Stimulated activated CD4-positive, alpha-beta T cell treated with anti-CD3 and anti-CD28 coated beads, Interleukin-1b, Interleukin-23, amount 100 ng/mL, for 48 hours (primary cell): ENCODE measurements around the gene KRTAP6-2.

Source experiments
- DNase-seq: peaks from one replicate; pipeline ENCODE4 v3.0.0-alpha.2; 2020

The KRTAP6-2 gene, protein sequence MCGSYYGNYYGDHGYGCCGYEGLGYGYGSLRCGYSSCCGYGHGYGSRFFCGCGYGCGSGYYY

DNA sequence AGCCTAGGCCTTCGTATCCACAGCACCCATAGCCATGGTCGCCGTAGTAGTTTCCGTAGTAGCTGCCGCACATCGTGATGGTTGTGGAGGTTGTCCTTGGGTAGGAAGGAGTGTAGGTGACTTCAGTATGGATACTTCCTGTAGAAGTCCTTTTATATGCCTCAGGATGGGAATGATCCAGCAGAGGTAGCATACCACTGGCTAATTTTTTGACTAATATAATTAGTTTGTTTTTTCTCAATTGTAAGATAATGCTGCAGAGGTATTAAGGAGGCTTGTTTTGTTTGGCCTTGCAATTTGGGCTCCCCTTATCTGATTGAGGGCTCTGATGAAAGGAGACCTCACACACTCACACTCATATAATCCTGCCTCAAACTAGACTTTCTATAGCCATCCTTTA, at the start of gene KRTAP6-2:
Gene KRTAP6-2 (minus strand): TSS at position 101 of the 400 bp plus-strand sequence. CDS start 28 bp downstream, at position 73.
- no peak for DNase-seq

DNA sequence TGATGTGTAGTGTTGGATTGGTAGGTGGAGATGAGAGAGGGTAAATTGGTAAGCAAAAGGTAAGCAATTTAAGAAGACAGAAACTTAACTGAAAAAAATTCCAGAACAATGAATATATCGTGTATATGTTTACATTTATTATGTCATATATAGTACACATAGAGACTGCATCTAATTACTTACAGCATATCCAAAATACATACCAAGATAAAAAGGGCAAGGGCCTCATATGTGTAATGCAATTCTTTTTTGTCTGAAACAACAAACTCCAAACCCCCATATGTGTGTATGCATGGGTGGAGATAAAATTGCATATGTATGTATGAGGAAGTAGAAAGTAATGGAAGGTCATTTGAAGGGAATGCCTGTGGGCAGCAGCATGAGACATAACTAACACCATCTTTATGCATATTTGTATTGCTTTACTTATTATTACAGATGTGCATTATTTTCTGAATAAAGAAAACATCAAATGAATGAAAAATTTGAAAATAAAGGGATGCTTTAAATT, 48.3 kb upstream of the KRTAP6-2 start:
- DNase-seq, result no peak

DNA sequence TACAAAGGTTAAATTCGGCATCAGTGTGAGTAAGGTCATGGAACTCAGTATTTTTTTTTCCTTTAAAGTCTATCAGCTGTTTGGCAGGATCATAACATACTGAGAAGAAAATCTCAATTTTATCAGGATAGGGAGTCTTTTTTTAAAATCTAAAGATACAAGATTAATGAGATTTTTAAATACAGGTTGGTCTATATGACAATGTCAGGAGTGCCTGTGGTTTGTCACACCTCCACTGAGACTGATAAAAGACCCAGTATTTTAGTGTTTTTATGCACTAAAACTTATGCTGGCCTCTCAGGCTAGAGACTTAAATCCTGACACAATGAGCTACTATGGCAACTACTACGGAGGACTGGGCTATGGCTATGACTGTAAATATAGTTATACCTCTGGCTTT, 43.9 kb upstream of the KRTAP6-2 start, which contains the start of gene KRTAP20-3:
Gene KRTAP20-3 (plus strand): TSS at position 301 of the 400 bp plus-strand sequence.
- no peak for DNase-seq

DNA sequence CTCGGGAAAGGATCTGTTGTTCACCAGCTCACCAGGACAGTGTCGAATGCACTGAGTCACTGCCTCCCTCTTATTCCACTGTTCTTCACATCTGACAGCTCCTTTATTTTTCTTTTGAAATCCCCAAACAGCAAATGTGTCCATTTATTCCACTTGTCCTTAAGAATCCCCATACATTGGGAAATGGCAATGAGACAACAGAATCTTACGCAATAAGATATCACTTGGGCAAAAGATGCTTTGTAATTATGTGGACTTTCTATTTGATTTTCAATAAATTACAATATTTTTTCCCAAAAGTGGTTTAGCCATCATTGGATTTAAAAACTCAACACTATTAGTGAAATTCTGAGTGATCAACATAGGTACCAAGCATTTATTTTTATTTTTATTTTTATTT, 40.0 kb upstream of the KRTAP6-2 start:
- no peak for DNase-seq

DNA sequence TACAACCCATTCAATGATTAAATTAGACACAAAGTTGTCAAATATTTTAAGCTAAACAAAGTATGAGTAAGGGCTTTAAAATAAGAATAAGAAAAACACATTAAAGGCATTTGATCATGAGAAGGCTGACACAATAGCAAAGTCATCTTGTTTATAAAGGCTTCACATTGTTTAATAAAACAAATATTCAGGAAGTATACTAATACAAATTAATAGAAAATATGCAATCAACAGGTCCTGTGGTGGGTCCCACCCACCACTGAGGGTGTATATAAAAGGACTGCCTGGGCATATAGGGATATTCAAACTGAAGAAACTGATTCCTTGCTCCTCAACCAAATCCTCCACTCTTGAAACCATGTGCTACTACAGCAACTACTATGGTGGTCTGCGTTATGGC, 36.2 kb upstream of the KRTAP6-2 start, which contains the start of gene KRTAP20-2:
Gene KRTAP20-2 (plus strand): TSS at position 301 of the 400 bp plus-strand sequence. CDS start 58 bp downstream, at position 359.
- DNase-seq, result no peak

DNA sequence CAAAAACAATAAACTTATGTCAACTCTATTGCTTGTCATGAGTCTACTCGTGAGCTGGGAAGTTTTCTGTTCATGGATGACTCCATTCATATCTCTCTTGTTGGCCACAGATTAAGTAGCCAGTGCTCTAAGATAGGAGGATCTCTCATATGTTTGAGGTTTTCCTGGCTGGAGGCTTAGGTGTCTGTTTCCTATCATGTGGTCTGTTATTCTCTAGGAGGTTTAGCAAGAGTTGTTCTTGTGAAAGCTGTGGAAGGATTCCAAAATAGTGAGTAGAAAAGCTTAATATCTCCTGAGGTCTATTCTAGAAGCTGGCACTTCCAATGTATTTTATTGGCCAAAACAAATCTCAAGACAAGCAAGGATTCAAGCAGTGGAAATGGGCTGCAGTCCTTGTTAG, 30.5 kb upstream of the KRTAP6-2 start:
- DNase-seq, result no peak

DNA sequence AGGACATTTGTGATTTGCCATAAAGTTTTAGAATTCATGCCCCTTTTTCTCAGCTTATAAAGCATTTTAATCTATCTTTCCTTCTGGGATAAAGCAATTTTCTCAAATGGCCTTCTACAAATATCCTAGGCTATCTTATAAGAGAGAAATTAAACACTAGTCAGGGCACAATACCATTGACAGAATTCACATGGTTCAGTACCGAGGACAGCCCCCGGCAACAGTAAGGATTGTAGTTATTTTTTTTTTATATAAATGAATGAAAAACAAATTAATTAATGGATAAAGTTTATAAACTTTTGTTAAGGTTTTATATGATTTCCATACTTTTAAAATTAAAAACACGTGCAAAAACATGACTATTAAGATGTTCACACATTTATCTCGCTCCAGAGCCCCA, 29.4 kb upstream of the KRTAP6-2 start:
- no peak for DNase-seq

DNA sequence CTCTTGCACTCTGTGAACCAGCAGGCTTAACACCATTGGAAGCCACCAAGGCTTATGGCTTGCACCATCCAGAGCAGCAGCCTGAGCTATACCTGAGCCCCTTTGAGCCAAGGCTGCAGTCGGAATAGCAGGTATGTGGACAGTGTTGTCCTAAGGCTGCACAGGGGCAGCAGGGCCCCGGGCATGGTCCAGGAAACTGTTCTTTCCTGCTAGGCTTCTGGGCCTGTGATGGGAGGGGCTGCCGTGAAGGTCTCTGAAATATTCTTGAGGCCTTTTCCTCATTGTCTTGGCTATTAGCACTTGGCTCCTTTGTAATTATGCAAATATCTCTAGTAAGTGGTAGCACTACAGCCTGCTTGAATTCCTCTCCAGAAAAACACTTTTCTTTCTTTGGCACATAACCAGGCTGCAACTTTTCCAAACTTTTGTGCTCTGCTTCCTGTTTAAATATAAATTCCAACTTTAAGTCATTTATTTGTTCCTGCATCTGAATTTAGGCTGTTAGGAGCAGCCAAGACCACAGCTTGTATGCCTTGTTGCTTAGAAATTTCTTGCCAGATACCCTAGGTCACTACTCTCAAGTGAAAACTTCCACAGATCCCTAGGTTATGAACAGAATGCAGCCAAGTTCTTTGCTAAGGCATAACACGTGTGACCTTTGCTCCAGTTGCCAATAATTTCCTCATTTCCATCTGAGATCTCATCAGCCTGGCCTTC, 26.9 kb upstream of the KRTAP6-2 start:
- no peak for DNase-seq

DNA sequence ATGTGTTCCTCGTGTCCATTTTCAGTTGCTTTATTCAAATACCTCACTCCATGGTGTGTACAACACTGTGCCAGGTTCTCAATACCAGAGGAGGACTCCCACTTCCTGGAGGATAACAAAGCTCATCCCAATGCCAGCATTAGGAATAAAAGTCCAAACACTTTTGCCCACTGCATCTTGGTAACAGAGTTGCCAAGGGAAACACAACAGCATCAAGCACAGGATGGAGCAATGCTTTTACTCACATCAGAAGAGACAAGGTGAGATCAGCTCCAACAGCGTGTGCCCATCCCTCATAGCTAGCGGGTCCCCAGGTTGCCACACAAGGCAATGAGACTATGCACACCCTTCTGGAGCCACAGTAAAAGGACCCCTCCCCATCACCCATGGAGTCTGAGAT, 24.7 kb upstream of the KRTAP6-2 start:
- DNase-seq, result no peak

DNA sequence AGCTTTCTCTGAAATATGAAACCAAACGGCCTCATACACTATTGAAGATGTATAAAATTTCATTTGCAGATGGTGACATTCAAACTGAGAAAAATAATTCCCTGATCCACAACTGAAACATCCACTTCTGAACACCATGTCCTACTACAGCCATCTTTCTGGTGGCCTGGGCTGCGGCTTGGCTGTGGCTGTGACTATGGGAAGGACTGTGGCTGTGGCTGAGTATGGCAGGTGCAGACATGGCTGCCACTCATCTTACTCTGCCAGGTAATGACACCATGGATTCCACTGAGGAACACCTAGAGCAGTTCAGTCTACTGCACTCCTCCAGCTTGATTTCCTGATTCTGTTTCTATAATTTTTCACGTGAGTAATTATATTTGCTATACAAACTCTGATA, 21.8 kb upstream of the KRTAP6-2 start, which contains the start of gene KRTAP20-4:
Gene KRTAP20-4 (plus strand): TSS at position 106 of the 400 bp plus-strand sequence.
- DNase-seq, result no peak

DNA sequence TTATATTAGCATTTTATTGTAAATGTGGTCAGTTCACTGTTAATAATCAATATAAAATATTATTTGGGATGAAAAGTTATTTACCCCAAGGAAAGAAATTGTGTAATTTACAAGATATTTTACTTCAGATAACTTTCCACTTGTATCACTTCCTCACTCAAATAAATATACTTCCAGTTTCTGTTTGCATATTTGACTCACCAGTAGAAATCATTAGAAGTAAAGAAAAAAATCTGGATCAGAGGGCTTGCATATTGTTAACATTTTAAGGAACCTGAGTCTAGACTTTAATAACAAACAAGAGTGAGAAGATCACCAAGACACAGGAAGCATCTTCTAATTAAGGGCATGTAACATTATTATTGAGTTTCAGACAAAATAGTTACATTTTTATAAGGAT, 21.4 kb upstream of the KRTAP6-2 start:
- DNase-seq, result no peak

DNA sequence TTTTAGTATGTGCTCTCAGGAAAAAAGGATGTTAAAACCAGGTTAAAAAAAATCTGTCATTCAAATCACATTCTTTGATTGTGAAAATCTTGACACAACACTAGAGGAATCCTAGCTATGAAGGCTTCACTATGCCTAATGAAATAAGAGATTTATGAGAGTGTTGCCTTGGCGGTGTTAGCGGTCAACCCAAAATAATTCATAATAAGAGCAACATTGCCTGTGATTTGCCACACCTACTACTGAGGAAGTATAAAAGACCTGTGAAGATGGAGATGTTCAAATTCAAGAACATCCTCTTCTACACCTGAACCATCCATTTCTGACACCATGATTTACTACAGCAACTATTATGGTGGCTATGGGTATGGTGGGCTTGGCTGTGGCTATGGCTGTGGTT, 17.4 kb upstream of the KRTAP6-2 start, which contains the start of gene KRTAP20-1:
Gene KRTAP20-1 (plus strand): TSS at position 301 of the 400 bp plus-strand sequence. CDS start 30 bp downstream, at position 331.
- DNase-seq, result no peak

DNA sequence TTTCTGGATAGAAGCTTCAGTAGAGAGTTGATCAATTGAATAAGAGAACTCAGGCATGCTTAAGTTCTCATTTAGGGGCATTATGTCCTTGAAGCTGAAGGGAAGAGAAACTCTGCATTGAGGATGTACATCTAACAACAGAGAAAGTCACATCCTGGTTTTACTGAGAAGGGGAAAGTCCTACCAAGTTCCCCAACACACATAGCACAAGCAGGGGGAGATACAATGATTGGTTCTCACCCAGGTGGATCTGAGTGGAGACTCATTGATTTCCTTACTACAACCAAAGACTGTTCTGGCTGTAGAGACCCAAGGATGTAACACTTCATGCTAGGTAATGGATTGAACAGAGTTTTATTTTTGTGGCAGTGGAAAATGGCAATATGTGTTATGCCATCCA, 16.5 kb upstream of the KRTAP6-2 start:
- DNase-seq, result no peak

DNA sequence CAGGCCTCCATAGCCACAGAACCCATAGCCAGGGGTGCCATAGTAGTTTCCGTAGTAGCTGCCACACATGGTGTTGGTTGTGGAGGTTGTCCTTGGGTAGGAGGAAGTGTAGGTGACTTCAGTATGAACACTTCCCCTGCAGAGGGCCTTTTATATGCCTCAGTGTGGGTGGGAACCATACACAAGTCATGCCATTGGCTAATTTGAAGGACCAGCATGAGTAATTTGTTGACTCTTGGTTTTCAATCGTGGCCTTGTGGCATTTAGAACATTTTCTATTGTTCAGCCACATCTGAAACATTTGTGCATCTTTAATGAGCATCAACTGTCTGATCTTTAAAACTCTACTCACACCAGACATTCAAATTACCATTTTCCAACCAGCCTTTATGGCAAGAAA, 15.1 kb upstream of the KRTAP6-2 start, which contains the start of gene KRTAP6-1:
Gene KRTAP6-1 (minus strand): TSS at position 95 of the 400 bp plus-strand sequence. CDS start 26 bp downstream, at position 69.
- DNase-seq, result no peak

DNA sequence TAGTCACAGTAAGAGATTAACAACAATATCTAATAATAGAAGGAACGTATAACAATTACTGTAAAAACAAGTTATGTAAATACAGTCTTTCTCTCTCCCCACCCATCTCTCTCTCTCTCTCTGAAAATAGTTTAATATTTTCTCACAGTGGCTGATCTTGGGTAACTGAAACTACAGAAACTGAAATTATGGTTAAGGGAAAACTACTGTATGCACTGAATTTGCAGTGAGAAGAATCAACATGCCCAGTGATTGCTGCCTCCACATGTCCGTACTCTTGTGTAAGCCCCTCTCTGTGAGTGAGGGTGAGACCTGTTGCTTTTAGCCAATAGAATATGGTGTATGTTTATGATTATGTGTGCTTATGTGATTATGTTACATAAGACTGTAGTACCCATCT, 13.4 kb upstream of the KRTAP6-2 start:
- DNase-seq, result no peak

DNA sequence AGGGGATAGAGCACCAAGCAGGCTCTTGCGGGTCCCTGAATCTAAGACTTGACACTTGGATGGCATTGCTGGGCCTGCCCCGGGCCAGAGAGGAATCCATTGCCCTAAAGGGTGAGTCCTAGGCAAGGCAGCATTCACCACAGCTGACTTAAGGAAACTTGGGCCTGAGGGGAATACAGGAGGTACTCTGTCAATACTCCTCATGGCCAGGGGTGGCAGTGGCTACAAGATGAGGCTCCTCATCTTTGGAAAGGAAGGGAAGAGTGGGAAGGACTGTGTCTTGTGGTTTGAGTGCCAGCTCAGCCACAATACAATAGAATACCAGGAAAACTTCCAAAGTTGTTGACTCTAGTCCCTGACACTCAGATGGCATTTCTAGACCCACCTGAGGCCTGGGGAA, 7.3 kb upstream of the KRTAP6-2 start:
- DNase-seq, result no peak

DNA sequence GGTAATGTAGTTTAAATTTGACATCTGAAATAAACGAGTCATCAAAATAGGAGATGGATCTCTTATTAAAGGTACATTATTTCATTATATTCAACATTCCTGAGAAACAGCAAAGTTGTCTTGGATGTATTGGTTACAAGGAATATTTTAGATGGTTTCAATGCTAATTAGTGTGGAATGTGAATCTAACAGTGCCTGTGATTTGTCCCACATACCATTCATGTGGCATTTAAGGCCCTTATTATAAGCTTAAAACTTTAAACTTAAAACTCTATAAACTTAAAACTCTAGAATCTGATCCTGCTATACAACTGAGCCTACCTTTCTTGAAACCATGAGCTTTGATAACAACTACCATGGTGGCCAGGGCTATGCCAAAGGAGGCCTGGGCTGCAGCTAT, 2.1 kb upstream of the KRTAP6-2 start, which contains the start of gene KRTAP22-1:
Gene KRTAP22-1 (plus strand): TSS at position 301 of the 400 bp plus-strand sequence.
- DNase-seq, result no peak

DNA sequence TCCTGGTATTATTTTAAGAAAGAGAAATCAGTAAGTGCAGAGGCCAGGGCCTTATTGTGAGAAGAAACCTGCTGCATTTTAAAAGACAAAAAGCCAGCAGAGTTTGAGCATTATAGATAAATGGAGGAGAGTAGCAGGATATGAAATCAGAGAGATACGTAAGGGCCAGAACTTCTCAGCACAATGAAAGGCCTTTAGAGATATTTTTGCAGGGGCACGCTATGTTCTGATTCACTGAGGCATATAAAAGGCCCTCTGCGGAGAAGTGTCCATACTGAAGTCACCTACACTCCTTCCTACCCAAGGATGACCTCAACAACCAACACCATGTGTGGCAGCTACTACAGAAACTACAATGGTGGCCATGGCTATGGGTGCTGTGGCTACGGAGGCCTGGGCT, 6.6 kb downstream of the KRTAP6-2 start, which contains the start of gene KRTAP6-3:
Gene KRTAP6-3 (plus strand): TSS at position 301 of the 400 bp plus-strand sequence. CDS start 6 bp downstream, at position 307.
- DNase-seq, result no peak

DNA sequence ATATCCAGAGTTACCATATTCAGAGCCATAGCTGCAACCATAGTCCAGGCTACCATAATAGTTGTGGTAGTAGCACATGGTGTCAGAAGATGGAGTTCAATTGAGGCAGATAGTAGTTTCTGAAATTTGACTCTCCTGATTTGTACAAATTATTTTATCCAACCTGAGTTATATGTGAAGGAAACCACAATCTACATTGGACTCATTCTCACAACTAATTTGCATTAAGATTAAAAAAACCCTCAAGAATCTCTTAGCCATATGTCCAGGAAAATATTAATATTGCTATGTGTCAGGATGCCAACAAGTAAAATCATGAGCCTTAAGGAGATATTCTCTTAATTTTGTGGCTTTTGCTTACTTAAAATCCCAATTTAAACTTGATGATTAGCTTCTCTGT, 8.4 kb downstream of the KRTAP6-2 start, which contains the start of gene KRTAP22-2:
Gene KRTAP22-2 (minus strand): TSS at position 101 of the 400 bp plus-strand sequence.
- DNase-seq, result no peak

DNA sequence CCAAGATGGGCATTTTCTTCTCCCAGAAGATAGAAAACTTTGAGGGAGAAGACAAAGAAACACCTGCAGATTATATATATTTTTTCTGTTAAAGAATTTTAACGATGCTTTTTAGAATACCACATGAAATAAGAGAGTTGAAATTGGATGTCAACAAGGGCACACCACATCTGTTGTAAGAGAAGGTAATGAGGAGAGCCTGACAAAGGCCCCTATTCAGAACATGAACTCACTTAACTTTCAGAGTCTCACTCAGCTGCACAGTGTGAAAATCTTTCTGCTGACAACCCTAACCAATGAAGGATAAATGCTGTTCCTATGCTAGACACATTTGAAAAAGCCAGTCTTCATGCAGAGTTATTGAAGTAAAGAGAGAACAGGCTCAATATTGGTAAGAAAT, 15.8 kb downstream of the KRTAP6-2 start:
- DNase-seq, result no peak

DNA sequence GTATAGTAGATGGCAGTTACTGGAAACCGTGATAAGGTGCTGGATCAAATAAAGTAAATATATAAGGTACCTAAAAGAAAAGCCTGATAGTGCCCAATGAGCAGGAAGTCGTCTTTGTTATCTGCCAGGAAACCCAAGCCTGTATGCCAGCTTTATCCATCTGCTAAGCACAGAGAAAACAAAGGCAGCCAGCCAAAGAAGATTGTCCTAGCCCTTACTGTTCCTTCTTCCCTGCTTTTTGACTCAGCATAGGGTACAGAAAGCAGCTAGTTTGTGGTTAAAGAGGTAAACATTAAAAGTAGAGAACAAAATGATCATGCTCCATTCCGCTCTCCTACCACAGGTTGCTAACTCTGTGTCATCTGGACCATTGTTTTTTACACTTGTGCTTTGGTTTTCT, 18.6 kb downstream of the KRTAP6-2 start:
- no peak for DNase-seq

DNA sequence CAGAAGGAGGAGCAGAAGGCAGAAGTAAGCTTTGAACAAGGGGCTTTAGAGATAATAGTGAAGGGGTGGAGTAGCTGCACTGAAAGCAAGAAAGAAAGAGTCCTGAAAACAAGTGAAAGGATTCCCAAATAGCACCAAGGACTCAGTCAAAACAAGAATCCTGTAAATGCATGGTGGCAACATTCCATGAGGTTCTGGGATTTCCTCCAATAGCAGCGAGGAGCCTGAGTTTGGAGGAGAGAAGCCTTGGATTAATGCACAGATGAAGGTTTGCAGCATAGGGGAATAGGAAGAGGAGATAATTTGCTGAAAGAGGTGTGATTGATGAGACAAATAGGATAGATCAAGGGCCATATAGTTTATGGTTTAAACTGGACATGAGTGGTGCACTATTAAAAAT, 19.4 kb downstream of the KRTAP6-2 start:
- no peak for DNase-seq

DNA sequence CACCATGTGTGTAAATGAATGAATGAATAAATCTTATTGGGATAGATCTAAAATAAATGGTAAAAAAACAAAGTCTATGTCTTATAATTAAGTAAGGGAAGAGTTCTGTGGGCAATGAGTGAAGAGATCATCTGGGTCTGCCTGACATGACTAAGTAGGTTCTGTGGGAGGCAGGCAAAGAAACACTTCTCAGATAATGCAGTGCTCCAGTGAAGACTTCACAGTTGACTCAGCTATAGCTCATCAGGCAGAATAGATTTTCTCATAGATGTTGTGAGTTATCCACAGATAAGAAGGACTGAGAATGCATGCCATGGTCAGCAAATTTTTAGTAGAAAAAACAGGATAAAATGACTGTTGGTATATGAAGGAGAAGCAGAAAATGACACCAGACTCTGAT, 20.9 kb downstream of the KRTAP6-2 start:
- DNase-seq, result no peak

DNA sequence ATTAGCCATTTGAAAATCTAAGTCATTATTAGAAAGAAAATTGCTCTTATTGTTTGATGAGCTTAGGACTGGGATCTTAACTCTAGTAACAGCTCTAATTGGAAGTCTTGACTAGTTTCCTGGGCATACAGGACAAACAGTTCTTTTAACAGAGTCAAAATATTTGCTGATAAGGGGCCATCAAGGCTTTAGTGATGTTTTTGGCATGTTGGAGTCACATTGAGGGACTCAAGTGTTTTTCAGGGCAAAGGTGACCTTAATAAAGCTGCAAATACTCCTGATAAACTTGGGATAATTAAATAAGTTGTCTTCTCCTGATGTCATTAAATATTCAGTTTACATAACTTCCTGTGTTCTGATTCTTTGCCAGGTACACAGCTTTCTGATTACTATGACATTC, 31.1 kb downstream of the KRTAP6-2 start:
- no peak for DNase-seq
